ENCODE measurements around the gene P2RY6.

- no peak for TF ChIP-seq CTCF (IDR thresholded peaks at IDR 0.05)
- no peak for TF ChIP-seq EP300 (IDR thresholded peaks at IDR 0.05)
Observed at GRCh38 chr11:73299751-73300150, 27.6 kb downstream of the P2RY6 start.

All from stomach (tissue), 4 donors.